Glutamatergic neuron (in vitro differentiated cells): Measurements from ENCODE around the gene NAA15. TPM values are rescaled to one million over a fixed set of nuclear protein-coding genes. Genes with fewer than 3 reads are reported as not detected.
"Not testable (repeated sequence)": the region's sequence is repeated elsewhere in the genome, so short reads cannot be mapped to it uniquely, and the experiment has no call there.

Experiments used
- DNase-seq: peaks from one replicate; pipeline ENCODE4 v3.0.0; 2022
- H3K27ac Mint-ChIP-seq: one replicate; pipeline ENCODE4 v1.8.0; 2020; ENCODE audit warnings: mild to moderate bottlenecking, mixed read lengths, inconsistent platforms; ENCODE audit not compliant: unreplicated experiment
- H3K27me3 Mint-ChIP-seq: one replicate; pipeline ENCODE4 v1.8.0; 2020; ENCODE audit warnings: mild to moderate bottlenecking, moderate library complexity, mixed read lengths, inconsistent platforms; ENCODE audit not compliant: unreplicated experiment
- H3K36me3 Mint-ChIP-seq: one replicate; pipeline ENCODE4 v1.8.0; 2020; ENCODE audit warnings: mild to moderate bottlenecking, mixed read lengths, inconsistent platforms; ENCODE audit not compliant: unreplicated experiment
- H3K4me1 Mint-ChIP-seq: one replicate; pipeline ENCODE4 v1.8.0; 2020; ENCODE audit warnings: mild to moderate bottlenecking, low read depth, mixed read lengths, inconsistent platforms; ENCODE audit not compliant: unreplicated experiment
- H3K4me3 Mint-ChIP-seq: one replicate; pipeline ENCODE4 v1.8.0; 2020; ENCODE audit warnings: mild to moderate bottlenecking, mixed read lengths, inconsistent platforms; ENCODE audit not compliant: unreplicated experiment
- H3K9me3 Mint-ChIP-seq: one replicate; pipeline ENCODE4 v1.8.0; 2020; ENCODE audit warnings: mild to moderate bottlenecking, moderate library complexity, mixed read lengths, inconsistent platforms; ENCODE audit not compliant: unreplicated experiment
- CTCF ChIP-seq: fragments of 200-600 bp; sonication (generic); IDR thresholded peaks from one replicate; pipeline ENCODE4 v1.5.0; 2021; ENCODE audit not compliant: partially characterized antibody, unreplicated experiment
- total RNA-seq: library from RNA; stranded (reverse); fragmentation: NEBNext Ultra II Directional; extraction: Animal tissue kit (Norgen Biotek cat#: 25700); gene quantifications from one replicate; pipeline ENCODE4 v1.2.1, GENCODE V29; 2021; ENCODE audit not compliant: unreplicated experiment

Gene NAA15
- total RNA-seq, 1 donor from 2014 or later, result 44.9 TPM

GRCh38 chr4:139314047-139314800, 12.9 kb downstream of the NAA15 start:
- no peaks in the 10 kb centered on the region for H3K27me3 Mint-ChIP-seq
- peak overlapping the region; percentile 2 for H3K4me3 Mint-ChIP-seq
- H3K4me1 Mint-ChIP-seq, result peaks cover 2% of the 10 kb centered on the region
- no peaks in the 10 kb centered on the region for H3K9me3 Mint-ChIP-seq
- no peak for DNase-seq
- peak overlapping the region; percentile 3 for H3K27ac Mint-ChIP-seq
- H3K36me3 Mint-ChIP-seq, result no peaks in the 10 kb centered on the region
- no peak for TF ChIP-seq CTCF

GRCh38 chr4:139315221-139315675, 13.9 kb downstream of the NAA15 start:
- Mint-ChIP-seq H3K4me3 (no peak overlapping the region), H3K36me3 (no peaks in the 10 kb centered on the region), H3K4me1 (peaks cover 2% of the 10 kb centered on the region), H3K9me3 (no peaks in the 10 kb centered on the region), H3K27me3 (no peaks in the 10 kb centered on the region), H3K27ac (no peak overlapping the region)
- TF ChIP-seq CTCF, result no peak
- DNase-seq, result no peak

GRCh38 chr4:139316733-139317132, 15.4 kb downstream of the NAA15 start:
- H3K27me3 Mint-ChIP-seq, result no peaks in the 10 kb centered on the region
- H3K4me3 Mint-ChIP-seq, result no peak overlapping the region
- peaks cover 2% of the 10 kb centered on the region for H3K4me1 Mint-ChIP-seq
- H3K36me3 Mint-ChIP-seq, result no peaks in the 10 kb centered on the region
- DNase-seq, result no peak
- peak overlapping the region; percentile 18 for H3K27ac Mint-ChIP-seq
- H3K9me3 Mint-ChIP-seq, result no peaks in the 10 kb centered on the region
- no peak for TF ChIP-seq CTCF

GRCh38 chr4:139317635-139318034, 16.3 kb downstream of the NAA15 start:
- H3K4me1 Mint-ChIP-seq, result peaks cover 2% of the 10 kb centered on the region
- H3K36me3 Mint-ChIP-seq, result no peaks in the 10 kb centered on the region
- H3K4me3 Mint-ChIP-seq, result no peak overlapping the region
- no peak for TF ChIP-seq CTCF
- DNase-seq, result no peak
- H3K9me3 Mint-ChIP-seq, result no peaks in the 10 kb centered on the region
- no peaks in the 10 kb centered on the region for H3K27me3 Mint-ChIP-seq
- no peak overlapping the region for H3K27ac Mint-ChIP-seq

GRCh38 chr4:139319571-139319970, 18.3 kb downstream of the NAA15 start:
- TF ChIP-seq CTCF, result no peak
- Mint-ChIP-seq H3K27ac (no peak overlapping the region), H3K4me1 (peaks cover 2% of the 10 kb centered on the region), H3K36me3 (no peaks in the 10 kb centered on the region), H3K9me3 (no peaks in the 10 kb centered on the region), H3K4me3 (no peak overlapping the region), H3K27me3 (no peaks in the 10 kb centered on the region)
- DNase-seq, result no peak

GRCh38 chr4:139322070-139322469, 20.8 kb downstream of the NAA15 start:
- not testable (repeated sequence) for H3K9me3 Mint-ChIP-seq, H3K4me1 Mint-ChIP-seq, H3K36me3 Mint-ChIP-seq, H3K27me3 Mint-ChIP-seq, H3K27ac Mint-ChIP-seq, H3K4me3 Mint-ChIP-seq, DNase-seq

GRCh38 chr4:139322541-139322940, 21.2 kb downstream of the NAA15 start:
- not testable (repeated sequence) for DNase-seq, H3K36me3 Mint-ChIP-seq, H3K9me3 Mint-ChIP-seq, H3K27ac Mint-ChIP-seq, H3K4me1 Mint-ChIP-seq, H3K4me3 Mint-ChIP-seq, H3K27me3 Mint-ChIP-seq
